ENCODE measurements around the gene UNC80. TPM values are rescaled to one million over a fixed set of nuclear protein-coding genes. Genes with fewer than 3 reads are reported as not detected.
"Not testable (repeated sequence)": the region's sequence is repeated elsewhere in the genome, so short reads cannot be mapped to it uniquely, and the experiment has no call there.

The UNC80 gene
- total RNA-seq, 3 donors from 2014 or later (not counting 1 experiment from before 2014, with no cell fraction given), result not detected

- Mint-ChIP-seq H3K9me3 (peaks cover under 1 to 4% of the 10 kb centered on the region in 2 donors), H3K4me3 (no peak overlapping the region), H3K4me1 (peaks cover 10 to 11% of the 10 kb centered on the region in 2 donors), H3K27me3 (ENCODE audit: low read depth in 2 of 2) (no peaks in the 10 kb centered on the region), H3K27ac (no peak overlapping the region), H3K36me3 (no peaks in the 10 kb centered on the region)
- TF ChIP-seq CTCF (IDR thresholded peaks at IDR 0.05), result no peak
- DNase-seq, result no peak
- 93% methylated on average over 2 of the region's 5 CpGs for WGBS (ENCODE audit: insufficient coverage)
- intact Hi-C loops (cut with micrococcal nuclease), result no loop called here
- Histone ChIP-seq H3K27ac (ENCODE audit: low read length) (no peak overlapping the region), H3K9me3 (ENCODE audit: control insufficient read depth, insufficient read depth, low read length) (no peaks in the 10 kb centered on the region), H3K27me3 (ENCODE audit: control insufficient read depth, insufficient read depth, low read length) (no peaks in the 10 kb centered on the region), H3K4me1 (ENCODE audit: control insufficient read depth, insufficient read depth, low read length) (no peaks in the 10 kb centered on the region), H3K36me3 (ENCODE audit: control insufficient read depth, insufficient read depth, low read length) (no peaks in the 10 kb centered on the region), H3K4me3 (ENCODE audit: low read length) (no peak overlapping the region)
- no peak for ATAC-seq
Measured at GRCh38 chr2:209787416-209787815, 15.8 kb downstream of the UNC80 start.

- peaks cover 0 to 5% of the 10 kb centered on the region in 2 donors for H3K9me3 Mint-ChIP-seq
- peaks cover 10 to 11% of the 10 kb centered on the region in 2 donors for H3K4me1 Mint-ChIP-seq
- intact Hi-C loops (cut with micrococcal nuclease), result no loop called here
- H3K4me3 ChIP-seq (ENCODE audit: low read length), result no peak overlapping the region
- H3K27me3 ChIP-seq (ENCODE audit: control insufficient read depth, insufficient read depth, low read length), result no peaks in the 10 kb centered on the region
- H3K27me3 Mint-ChIP-seq (ENCODE audit: low read depth in 2 of 2), result no peaks in the 10 kb centered on the region
- H3K9me3 ChIP-seq (ENCODE audit: control insufficient read depth, insufficient read depth, low read length), result no peaks in the 10 kb centered on the region
- TF ChIP-seq CTCF (IDR thresholded peaks at IDR 0.05), result no peak
- H3K36me3 ChIP-seq (ENCODE audit: control insufficient read depth, insufficient read depth, low read length), result no peaks in the 10 kb centered on the region
- no peak for ATAC-seq
- no peak overlapping the region for H3K4me3 Mint-ChIP-seq
- H3K27ac ChIP-seq (ENCODE audit: low read length), result no peak overlapping the region
- no peaks in the 10 kb centered on the region for H3K36me3 Mint-ChIP-seq
- H3K4me1 ChIP-seq (ENCODE audit: control insufficient read depth, insufficient read depth, low read length), result no peaks in the 10 kb centered on the region
- no peak overlapping the region for H3K27ac Mint-ChIP-seq
- WGBS (ENCODE audit: insufficient coverage), result no CpG with 5 or more reads among the region's 1 CpG
- no peak for DNase-seq
Measured at GRCh38 chr2:209788925-209789324, 17.3 kb downstream of the UNC80 start.

GRCh38 chr2:209790066-209790728 lies 18.6 kb downstream of the UNC80 start:
- Histone ChIP-seq H3K4me3 (ENCODE audit: low read length) (peak overlapping the region; percentile 25), H3K9me3 (ENCODE audit: control insufficient read depth, insufficient read depth, low read length) (no peaks in the 10 kb centered on the region), H3K27me3 (ENCODE audit: control insufficient read depth, insufficient read depth, low read length) (no peaks in the 10 kb centered on the region), H3K4me1 (ENCODE audit: control insufficient read depth, insufficient read depth, low read length) (no peaks in the 10 kb centered on the region), H3K36me3 (ENCODE audit: control insufficient read depth, insufficient read depth, low read length) (no peaks in the 10 kb centered on the region), H3K27ac (ENCODE audit: low read length) (no peak overlapping the region)
- TF ChIP-seq CTCF (IDR thresholded peaks at IDR 0.05), result no peak
- peaks cover 0 to 4% of the 10 kb centered on the region in 2 donors for H3K9me3 Mint-ChIP-seq
- H3K36me3 Mint-ChIP-seq, result no peaks in the 10 kb centered on the region
- H3K4me3 Mint-ChIP-seq, result peak overlapping the region; percentile 67
- no peaks in the 10 kb centered on the region for H3K27me3 Mint-ChIP-seq (ENCODE audit: low read depth in 2 of 2)
- ATAC-seq (no peak), DNase-seq (peak in 1 of 2 donors; percentile 14)
- intact Hi-C loops (cut with micrococcal nuclease), result no loop called here
- peak overlapping the region in 1 of 2 donors; percentile 63 for H3K27ac Mint-ChIP-seq
- H3K4me1 Mint-ChIP-seq, result peaks cover 10 to 11% of the 10 kb centered on the region in 2 donors
- 25% methylated on average over 3 of the region's 6 CpGs for WGBS (ENCODE audit: insufficient coverage)

- 88% methylated on average over 3 of the region's 3 CpGs for WGBS (ENCODE audit: insufficient coverage)
- H3K9me3 Mint-ChIP-seq, result peaks cover 0 to 4% of the 10 kb centered on the region in 2 donors
- H3K4me1 Mint-ChIP-seq, result peaks cover 10 to 11% of the 10 kb centered on the region in 2 donors
- Histone ChIP-seq H3K9me3 (ENCODE audit: control insufficient read depth, insufficient read depth, low read length) (no peaks in the 10 kb centered on the region), H3K4me3 (ENCODE audit: low read length) (no peak overlapping the region), H3K27ac (ENCODE audit: low read length) (no peak overlapping the region), H3K27me3 (ENCODE audit: control insufficient read depth, insufficient read depth, low read length) (no peaks in the 10 kb centered on the region), H3K4me1 (ENCODE audit: control insufficient read depth, insufficient read depth, low read length) (no peaks in the 10 kb centered on the region), H3K36me3 (ENCODE audit: control insufficient read depth, insufficient read depth, low read length) (no peaks in the 10 kb centered on the region)
- TF ChIP-seq CTCF (IDR thresholded peaks at IDR 0.05), result no peak
- no peak overlapping the region for H3K27ac Mint-ChIP-seq
- intact Hi-C loops (cut with micrococcal nuclease), result no loop called here
- no peaks in the 10 kb centered on the region for H3K27me3 Mint-ChIP-seq (ENCODE audit: low read depth in 2 of 2)
- no peak overlapping the region for H3K4me3 Mint-ChIP-seq
- H3K36me3 Mint-ChIP-seq, result no peaks in the 10 kb centered on the region
- ATAC-seq (no peak), DNase-seq (no peak)
Measured at GRCh38 chr2:209791151-209791550, 19.5 kb downstream of the UNC80 start.

- H3K36me3 ChIP-seq (ENCODE audit: control insufficient read depth, insufficient read depth, low read length); H3K36me3 Mint-ChIP-seq; H3K4me3 ChIP-seq (ENCODE audit: low read length); intact Hi-C loops (cut with micrococcal nuclease); H3K4me3 Mint-ChIP-seq; H3K27me3 ChIP-seq (ENCODE audit: control insufficient read depth, insufficient read depth, low read length); H3K27ac ChIP-seq (ENCODE audit: low read length); H3K4me1 Mint-ChIP-seq; H3K4me1 ChIP-seq (ENCODE audit: control insufficient read depth, insufficient read depth, low read length); DNase-seq; ATAC-seq; H3K27ac Mint-ChIP-seq; H3K9me3 Mint-ChIP-seq; H3K9me3 ChIP-seq (ENCODE audit: control insufficient read depth, insufficient read depth, low read length); H3K27me3 Mint-ChIP-seq (ENCODE audit: low read depth in 2 of 2): not testable (repeated sequence)
- 89% methylated on average over 4 of the region's 4 CpGs for WGBS (ENCODE audit: insufficient coverage)
Measured at GRCh38 chr2:209795425-209795824, 23.8 kb downstream of the UNC80 start.

All from natural killer cell (primary cell).